ENCODE measurements around the gene MYH16.

GRCh38 chr7:99248391-99249095 lies 24.1 kb upstream of the MYH16 start:
- TF ChIP-seq, protein P1, sequence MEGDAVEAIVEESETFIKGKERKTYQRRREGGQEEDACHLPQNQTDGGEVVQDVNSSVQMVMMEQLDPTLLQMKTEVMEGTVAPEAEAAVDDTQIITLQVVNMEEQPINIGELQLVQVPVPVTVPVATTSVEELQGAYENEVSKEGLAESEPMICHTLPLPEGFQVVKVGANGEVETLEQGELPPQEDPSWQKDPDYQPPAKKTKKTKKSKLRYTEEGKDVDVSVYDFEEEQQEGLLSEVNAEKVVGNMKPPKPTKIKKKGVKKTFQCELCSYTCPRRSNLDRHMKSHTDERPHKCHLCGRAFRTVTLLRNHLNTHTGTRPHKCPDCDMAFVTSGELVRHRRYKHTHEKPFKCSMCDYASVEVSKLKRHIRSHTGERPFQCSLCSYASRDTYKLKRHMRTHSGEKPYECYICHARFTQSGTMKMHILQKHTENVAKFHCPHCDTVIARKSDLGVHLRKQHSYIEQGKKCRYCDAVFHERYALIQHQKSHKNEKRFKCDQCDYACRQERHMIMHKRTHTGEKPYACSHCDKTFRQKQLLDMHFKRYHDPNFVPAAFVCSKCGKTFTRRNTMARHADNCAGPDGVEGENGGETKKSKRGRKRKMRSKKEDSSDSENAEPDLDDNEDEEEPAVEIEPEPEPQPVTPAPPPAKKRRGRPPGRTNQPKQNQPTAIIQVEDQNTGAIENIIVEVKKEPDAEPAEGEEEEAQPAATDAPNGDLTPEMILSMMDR (IDR thresholded peaks at IDR 0.05; ENCODE audit: low read length), result no peak
- TF ChIP-seq EZH2phosphoT487 (IDR thresholded peaks at IDR 0.05; ENCODE audit: low read length) (no peak), EZH2 (optimal IDR thresholded peaks at IDR 0.05; ENCODE audit: low read depth, low read length) (no peak)
